HG03520 (cell line): ENCODE results near the gene BRD4.

Experiments
- ATAC-seq: cut with Tn5 transposase; IDR thresholded peaks from one replicate; pipeline ENCODE4 v1.9.1; 2021; ENCODE audit warnings: mild to moderate bottlenecking, moderate library complexity; ENCODE audit not compliant: unreplicated experiment

Gene BRD4

DNA sequence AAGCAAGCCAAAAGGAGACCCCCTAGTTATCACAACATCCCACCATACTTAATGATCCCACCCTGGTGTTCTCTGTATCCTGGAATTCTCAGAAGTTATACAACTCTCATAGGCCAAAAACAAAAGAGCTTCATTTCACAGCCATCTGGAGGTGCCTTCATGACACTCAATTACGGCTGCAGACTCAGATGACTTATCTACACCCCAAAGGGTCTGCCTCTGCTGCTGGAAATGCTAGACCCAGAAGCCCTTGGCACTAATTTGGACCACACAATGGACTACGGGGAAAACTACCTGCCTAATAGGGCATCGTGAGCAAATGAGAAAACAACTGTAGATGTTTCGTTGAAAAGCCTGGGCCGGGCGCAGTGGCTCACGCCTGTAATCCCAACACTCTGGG, 40.2 kb downstream of the BRD4 start:
- no peak for ATAC-seq

DNA sequence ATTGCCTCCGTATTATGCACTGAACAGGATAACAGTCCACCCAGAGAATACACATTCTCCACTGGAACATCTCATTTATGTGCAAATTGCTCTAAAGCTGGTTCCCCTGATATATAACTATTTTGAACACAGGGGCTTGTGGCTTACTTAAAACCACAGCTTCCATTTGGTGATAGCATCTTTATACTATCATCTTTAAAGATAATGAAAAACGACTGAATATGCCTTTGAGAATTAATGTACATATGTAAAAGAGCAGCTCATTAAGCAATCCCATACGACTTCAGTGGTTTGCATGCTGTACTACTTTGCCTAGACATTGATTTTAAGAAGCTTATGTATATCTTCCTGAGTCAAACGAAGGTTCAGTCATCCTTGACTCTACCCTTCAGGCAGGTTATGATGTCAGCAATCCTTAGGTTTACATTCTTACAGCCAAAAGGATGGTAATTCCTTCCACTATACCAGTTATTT, 40.8 kb downstream of the BRD4 start:
- ATAC-seq = no peak

DNA sequence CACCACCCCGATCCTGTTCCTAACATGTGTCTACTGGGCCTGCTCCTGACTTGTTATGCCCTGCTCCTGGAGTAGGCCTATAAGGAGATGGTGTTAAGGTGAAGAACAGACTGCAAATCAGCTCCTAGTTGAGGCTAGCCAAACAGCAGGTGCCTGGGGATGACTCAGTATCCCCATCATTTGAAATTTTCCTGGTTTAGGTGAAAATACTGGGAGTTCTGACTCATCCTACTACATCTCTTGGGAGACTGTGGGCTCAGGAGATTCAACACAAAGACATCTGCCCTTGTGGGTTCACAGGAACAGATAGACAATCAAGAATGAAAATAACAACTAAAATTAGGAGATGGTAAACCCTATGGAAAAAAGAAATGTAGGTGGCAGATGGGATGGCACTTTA, 41.2 kb downstream of the BRD4 start:
- ATAC-seq = no peak

DNA sequence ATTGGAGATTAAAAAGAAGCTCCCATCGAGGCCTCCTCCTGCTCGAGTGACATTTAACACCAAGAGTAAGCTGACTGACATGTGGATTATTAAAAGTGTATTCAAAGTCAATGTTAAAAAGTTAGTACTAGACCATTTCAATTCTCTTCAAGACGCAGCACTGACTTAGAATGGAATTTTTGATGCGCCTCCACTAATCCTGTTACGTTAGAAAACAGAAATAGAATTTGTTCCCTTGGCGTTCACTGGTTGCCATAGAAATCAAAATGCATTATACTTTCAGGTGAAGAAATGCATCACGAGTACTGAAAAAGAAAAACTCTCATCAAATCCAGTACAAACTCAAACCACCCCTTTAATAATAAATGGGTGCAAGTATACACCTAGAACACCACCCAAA, 42.2 kb downstream of the BRD4 start:
- ATAC-seq = no peak

DNA sequence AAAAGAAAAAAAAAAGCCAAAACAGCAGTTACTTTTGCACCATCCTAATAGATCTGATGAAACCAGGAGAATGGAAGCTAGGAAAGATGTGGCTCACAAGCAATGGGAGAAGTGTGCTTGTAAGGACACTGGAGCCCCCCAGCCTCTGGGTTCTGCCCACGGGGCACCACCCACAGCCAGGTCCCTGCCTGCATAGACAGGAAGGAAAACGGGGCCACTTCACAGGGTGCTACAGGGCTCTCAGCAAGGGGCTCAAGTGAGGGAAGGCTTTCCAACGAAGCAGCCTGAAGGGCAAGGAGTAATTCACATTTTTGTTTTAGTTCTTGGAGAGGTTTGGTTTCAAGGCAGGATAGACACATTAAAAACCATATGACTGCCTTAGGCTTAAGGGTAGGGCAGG, 42.7 kb downstream of the BRD4 start:
- ATAC-seq = no peak

DNA sequence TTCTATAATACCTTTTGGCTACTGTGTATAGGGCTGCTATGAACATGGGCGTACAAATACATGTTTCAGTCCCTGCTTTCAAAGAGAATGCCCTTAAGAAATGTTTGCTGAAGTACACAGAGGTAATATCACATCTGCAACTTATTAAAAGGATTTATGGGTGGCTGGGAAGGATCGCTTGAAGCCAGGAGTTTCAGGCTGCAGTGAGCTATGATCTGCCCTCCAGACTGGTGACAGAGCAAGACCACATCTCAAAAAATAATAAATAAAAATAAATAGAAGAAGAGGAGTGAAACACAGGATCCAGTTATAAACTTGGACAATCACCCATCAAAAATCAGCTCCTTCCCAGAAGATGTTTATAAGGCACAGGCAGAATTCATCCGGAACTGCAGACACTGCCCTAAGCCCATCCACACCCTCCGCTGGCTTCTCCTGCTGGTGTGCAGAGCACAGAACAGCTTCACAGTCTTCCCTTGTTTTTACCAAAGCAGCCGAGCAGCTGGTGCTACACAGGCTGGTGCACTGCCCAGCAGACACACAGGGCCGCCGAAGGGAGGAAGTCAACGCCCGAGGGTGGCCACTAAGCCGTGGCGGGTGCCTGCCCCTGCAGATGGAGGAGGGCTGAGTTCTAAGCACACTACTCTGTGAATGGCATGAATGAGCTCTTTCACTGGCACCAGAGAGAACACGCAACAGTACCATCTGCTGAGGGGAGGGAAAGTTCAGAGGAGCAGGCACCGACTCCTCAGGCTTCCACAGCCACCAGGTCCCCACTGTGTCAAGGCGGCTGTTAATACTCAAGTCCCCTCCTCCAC, 44.0 kb downstream of the BRD4 start:
- ATAC-seq = no peak

DNA sequence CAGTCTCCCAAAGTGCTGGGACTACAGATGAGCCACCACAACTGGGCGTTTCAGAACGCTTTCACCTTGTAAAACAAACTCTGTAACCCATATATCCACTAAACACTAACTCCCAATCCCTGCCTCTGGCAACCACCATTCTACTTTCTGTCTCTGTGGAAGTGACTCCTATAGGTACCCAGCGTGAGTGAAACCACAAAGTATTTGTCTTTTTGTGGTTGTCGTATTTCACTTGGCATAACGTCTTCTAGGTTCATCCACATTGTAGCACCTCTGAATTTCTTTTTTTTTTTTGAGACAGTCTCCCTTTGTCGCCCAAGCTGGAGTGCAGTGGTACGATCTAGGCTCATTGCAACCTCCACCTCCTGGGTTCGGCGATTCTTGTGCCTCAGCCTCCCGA, 44.8 kb downstream of the BRD4 start:
- ATAC-seq = no peak

DNA sequence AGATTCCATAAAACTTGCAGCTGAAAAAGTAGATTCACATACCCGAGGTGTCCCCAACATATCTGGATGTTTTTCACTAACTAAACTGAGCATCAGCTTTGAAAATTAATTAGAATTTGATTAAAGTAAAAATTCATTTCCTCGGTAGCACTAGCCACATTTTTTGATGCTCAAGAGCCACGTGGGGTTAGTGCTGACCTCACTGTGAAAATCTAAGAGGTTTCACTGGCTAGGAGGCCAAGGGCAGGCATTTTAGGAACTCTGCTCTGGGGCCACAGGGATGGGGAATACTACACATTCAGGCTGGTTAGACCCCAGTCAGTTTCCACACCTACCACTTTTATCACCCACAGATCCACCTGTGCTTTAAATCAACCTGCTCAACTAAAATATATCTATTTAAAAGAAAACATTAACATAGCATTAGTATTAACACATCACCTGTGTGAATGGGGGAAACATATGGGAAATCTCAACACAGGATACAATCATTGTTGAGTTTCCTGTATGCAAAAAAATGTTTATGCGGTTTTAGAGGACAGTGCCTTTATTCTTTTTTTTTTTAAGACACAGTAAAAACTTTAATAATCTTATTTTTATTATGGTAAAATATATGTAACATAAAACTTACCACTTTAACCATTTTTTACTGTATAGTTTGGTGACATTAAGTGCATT, 45.5 kb downstream of the BRD4 start:
- no peak for ATAC-seq

DNA sequence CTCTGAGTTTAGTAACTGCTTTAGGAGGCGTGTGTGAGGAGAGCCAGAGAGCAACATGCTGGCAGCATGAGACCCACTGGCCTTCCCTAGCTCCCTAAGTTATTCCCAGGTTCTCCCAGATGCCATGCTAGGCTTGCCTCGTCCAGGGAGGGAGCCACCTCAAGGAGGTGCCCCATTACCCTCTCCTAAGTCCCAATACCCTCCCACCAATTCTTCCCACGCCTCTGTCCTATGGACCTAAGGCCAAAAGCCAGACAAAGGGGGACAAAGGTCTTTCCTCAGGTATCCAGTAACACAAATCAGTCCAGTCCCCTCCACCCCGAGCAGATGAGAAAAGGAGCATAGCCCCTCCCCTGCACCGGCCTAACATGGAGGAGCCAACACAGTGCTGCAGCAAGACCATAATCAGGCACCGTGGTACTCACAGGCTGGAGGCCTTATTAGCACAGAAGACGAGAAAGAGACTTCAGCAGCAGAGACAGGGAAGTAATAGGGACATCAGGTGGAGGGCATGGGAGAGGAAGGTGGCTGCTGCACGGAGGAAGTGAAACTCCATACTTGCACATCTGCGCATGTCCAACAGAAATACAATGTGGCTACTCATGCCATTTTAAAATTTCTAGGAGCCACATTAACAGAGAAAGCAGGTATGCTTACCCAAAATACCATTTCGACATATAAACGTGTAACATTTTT, 46.3 kb downstream of the BRD4 start:
- ATAC-seq = no peak

DNA sequence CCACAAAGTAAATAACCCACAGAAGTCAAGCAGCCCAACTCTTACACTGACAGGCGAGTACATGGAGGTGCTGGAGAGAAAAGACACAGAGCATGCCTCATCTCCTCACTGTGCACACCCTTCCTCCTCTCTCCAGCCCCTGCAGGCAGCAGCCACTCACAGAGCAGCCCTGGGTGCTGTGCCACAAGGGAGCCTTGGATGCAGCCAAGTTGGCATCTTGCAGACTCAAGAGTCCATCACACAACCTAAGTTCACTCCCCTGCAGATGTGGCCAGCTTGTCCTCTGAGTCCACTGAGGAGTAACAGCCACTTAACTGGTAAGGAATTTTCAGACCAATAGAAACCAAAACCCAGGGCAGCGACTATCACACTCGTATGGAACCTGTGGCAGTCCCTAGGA, 47.4 kb downstream of the BRD4 start:
- ATAC-seq = no peak

DNA sequence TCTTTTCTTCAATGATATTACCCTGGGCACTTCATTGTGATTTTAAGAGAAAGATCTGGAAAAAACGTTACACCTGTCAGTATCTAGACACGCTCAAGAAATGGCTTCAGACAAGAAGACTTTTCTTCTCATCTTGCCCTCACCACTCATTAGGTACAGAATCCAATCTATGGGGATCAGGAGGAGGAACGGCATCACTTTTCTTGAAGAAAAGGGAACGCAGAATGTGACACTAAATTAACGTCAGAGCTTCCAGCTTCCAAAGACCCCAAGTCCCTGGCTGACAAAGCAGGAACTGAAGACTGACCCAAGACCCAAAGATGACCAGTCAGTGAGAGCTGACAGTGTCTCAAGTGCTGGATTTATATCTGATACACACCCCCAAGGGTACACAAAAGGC, 48.2 kb downstream of the BRD4 start:
- no peak for ATAC-seq

DNA sequence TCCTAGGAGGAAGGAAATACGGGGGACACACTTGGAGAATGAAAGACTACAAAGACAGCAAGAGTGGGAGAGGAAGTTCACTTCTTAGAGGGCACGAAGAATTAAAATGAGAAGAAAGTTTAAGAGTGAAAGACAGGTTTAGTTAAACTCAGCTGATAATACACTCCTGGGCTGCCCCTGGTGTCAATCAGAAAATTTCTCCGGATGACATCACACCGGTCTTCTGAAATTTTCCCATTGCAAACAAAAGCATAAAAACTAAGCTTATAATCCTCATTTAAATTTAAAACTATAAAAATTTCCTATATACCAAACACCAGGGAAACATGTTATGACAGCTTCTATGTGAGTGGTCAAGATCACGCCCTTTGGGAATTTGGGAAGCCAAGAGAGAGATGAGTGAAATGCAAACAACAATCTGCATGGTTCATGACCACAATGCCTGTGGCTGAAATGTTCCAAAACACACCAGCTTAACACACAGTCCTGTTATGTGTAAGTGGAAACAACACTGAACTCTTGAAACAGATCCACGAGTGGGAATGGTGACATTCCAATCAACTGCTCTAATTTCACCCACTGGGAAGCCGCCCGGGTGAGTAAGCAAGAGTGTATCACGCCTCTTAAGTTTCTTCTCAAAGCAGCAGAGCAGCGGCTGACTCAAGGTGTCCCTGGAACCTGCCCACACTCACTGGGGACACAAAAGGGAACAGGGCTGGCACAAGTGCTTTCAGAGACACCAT, 49.0 kb downstream of the BRD4 start:
- ATAC-seq = no peak

DNA sequence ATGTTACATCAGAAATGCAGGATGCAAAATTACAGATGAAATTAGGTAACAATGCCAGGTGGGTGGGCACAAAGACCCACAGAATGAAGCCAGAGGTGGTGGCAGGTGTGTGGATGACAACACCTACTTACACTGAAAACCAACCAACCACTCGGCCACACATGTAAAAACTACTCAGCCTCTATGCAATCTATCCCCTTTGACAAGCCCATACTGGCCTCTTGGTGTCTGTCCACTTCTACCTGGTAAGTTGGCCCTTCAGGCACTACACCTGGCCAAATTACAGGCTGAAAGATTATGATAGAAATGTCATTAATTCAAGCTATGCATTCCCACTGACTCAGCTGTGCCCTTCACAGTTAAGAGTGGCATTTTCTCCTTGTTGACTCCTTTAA, 50.0 kb downstream of the BRD4 start:
- ATAC-seq = no peak

DNA sequence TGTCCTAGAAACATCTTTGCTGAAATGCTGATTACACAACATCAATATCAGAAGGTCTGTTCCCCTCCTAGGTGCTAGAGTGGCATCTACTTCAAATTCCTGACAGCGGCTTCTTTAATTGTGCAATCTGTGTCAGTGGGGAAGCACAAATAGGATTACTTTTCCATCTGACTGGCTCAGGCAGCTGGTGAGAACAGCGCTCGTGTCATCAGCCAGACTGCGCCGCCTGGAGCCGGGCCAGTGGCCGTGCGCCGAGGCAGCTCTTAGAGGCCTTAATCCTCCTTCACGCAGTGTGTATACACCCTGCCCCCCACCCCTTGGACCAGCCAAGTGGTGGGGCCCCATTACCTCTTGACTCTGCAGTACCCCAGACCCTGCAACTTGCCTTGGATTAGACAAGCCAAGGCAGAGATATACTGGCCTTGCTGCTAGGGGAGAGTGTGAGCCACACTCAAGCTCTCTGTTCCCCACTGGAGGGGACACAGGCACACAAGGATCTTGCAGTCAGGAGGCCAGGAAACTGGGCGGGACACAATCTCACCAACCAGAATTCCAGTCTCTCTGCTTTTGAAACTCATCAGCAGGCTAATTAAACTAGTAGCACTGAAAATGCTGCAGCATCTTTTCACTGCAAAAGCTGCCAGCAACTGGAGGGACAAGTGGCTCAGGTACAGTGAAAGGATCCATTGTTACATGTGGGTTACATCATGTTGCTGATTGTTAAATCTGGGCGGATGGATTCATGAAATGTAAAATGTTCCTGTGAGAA, 51.2 kb downstream of the BRD4 start:
- ATAC-seq = no peak

DNA sequence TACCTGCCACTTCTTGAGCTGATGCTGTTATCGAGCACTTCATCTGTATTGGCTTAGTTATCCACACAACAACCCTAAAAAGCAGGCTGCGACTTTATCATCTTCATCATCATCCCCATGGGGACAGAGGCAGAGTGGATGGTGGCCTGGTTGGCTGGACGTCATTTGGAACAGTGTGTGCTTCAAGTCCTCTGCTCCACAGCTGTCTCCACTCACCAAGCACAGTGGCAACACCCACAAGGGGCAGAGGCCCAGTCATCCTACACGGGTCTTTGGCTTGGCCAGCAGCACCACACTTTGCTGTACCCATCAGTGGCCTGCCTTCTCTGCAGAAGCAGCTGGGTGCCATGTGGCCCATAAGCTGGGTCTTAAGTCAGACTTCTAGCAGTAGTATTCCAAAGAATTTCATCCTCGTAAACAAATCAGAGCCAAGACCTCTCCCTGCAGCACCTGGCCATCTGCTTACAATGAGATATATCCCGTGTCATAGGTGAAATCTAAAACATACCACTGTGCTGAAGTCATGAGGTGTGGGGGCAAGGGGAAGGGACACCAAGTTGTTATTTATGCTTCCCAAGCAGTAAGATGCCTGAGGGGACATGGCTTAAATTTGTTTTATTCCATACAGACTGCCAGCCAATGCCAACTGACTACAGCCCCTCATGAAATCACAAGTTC, 52.2 kb downstream of the BRD4 start:
- no peak for ATAC-seq

DNA sequence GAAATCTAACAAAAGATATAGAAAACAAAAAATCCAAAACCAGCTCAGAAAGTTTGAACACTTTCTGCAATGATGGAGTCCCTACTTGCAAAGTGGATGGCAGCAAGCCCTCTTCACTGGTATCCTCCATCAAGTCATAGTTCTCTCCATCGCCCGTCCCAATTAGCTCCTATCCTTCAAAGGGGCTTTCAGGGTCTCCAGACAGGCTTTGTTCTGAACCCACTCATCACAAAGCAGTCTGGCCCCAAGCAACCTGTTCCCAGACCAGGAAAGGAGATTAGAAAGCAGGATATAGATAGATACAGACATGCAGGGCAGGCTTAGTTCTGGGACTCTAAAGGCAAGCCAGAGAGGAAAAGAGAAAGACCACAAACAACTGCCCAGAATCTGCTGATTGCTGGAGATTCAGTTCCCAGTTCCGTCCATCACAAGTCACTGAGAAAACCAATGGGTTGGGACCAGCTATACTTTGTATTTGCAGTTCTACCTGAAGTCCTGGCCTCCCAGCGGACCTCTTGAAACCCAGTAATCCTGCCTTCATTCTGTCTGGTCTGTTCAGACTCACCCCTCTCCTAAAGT, 52.9 kb downstream of the BRD4 start:
- no peak for ATAC-seq

DNA sequence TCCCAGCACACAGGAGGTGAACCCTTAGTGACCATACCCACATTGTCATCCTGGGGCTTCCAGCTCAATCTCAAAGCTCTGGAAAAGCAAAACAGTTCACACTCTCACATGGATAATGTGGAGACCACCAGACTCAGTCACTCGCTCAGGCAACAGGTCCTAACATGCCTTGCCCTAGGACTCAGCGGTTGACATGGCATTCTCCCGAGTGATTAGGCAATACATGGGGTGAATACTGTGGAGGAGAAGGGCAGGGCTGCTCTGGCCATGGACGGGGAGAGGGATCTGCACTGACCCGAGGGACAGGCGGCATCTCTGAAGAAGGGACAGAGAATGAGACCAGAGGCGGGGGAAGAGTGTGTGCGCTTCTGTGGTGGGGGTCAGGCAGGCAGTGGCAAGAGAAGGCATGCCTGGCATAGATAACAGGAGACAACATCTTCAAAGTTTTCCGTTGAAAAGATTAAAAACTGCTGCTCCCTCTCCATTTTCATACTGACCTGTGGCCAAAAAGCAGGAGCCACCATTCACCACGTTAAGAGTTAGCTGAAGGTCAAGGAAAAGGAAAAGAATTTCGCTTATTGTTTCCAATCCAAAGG, 55.6 kb downstream of the BRD4 start:
- ATAC-seq = no peak

DNA sequence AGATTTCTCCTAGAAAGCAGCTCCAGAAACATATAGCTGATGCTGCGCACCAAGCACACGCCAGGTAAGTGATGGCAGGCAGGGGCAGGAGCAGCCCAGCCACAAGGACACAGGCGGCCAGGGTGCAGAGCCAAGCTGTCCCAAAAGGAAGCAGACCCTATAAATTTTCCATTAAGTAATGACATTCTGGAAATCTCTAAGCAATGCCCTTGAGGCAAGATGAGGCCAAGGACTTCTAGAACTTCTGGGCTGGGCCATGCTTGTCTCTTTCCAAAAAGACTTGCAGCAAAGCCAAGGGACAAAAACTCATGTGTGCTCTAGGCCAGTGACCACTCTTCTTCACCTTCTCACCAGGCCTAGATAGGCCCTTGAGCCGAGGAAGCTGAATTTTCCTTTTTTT, 57.9 kb downstream of the BRD4 start:
- ATAC-seq = no peak

DNA sequence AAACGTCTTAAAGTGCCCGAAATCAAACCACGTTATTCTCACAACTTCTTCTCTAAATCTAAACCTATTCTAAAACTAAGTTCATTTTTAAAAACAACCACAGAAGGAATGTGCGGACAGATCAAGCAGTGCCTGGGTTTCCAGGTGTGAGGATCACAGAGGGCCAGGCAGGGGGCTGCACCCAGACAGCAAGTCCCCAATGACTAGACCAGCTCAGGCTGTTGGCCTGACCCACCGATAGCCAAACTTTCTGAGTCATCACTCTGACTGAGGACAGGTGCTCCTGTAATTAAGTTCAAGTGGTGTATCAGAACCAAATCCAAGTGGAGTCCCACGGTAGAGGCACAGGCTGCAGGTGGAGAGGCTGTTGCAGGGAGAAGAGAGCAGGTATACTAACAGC, 62.5 kb downstream of the BRD4 start:
- ATAC-seq = no peak
